Measurements from ENCODE around the gene C16orf89.
A peak's percentile ranks its signal among the peaks of the same experiment; 100 is the strongest.

The C16orf89 gene

DNA sequence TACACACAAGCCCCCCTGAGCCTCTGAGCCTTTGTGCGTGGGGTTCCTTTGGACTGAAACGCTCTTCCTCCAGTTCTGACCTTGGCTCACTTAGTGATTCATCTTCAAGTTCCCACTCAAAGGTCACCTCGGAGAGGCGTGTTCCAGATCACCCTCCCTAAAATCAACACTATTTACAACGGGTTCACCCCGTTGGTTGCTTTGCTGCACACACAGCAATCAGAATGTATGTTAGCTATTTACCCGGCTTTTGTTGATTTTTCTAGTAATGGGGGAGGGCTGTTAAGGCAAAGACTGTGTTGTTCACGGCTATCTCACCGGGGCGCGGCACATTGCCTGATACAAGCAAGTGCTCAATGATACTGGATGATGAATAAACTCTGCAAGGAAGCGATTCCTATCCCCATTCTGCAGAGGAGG, 33.0 kb downstream of the C16orf89 start:
- in situ Hi-C loops (cut with HindIII; ENCODE audit: low sequenced_read_pairs): no loop called here
- peak overlapping the region; percentile 77 for H3K4me3 ChIP-seq (ENCODE audit: low read depth, low read length)
- no peak for DNase-seq (ENCODE audit: low read depth, low spot score)
- TF ChIP-seq, protein P1, sequence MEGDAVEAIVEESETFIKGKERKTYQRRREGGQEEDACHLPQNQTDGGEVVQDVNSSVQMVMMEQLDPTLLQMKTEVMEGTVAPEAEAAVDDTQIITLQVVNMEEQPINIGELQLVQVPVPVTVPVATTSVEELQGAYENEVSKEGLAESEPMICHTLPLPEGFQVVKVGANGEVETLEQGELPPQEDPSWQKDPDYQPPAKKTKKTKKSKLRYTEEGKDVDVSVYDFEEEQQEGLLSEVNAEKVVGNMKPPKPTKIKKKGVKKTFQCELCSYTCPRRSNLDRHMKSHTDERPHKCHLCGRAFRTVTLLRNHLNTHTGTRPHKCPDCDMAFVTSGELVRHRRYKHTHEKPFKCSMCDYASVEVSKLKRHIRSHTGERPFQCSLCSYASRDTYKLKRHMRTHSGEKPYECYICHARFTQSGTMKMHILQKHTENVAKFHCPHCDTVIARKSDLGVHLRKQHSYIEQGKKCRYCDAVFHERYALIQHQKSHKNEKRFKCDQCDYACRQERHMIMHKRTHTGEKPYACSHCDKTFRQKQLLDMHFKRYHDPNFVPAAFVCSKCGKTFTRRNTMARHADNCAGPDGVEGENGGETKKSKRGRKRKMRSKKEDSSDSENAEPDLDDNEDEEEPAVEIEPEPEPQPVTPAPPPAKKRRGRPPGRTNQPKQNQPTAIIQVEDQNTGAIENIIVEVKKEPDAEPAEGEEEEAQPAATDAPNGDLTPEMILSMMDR (IDR thresholded peaks at IDR 0.05; ENCODE audit: low read depth, low read length): no peak

DNA sequence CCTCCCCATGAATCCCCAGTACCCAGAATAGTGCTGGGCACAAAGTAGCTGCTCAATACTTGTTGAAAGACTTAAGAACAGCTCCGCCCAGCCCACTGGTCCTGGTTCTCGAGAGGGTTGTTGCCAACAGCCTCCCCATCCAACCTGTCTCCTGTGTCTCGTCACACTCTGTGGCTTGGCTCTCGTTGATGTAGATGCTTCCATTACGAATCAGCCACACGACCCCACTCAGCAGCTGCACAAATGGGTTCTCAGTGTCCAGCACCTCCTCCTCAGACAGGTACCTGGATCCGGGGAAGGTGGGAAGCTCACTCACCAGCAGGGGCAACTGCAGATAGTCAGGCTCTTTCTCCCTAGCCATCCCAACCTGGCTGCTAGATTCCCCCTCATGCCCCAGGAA, 34.2 kb downstream of the C16orf89 start:
- in situ Hi-C loops (cut with HindIII; ENCODE audit: low sequenced_read_pairs): no loop called here
- DNase-seq (ENCODE audit: low read depth, low spot score): no peak
- TF ChIP-seq, protein P1 (IDR thresholded peaks at IDR 0.05; ENCODE audit: low read depth, low read length): no peak
- H3K4me3 ChIP-seq (ENCODE audit: low read depth, low read length): no peak overlapping the region

DNA sequence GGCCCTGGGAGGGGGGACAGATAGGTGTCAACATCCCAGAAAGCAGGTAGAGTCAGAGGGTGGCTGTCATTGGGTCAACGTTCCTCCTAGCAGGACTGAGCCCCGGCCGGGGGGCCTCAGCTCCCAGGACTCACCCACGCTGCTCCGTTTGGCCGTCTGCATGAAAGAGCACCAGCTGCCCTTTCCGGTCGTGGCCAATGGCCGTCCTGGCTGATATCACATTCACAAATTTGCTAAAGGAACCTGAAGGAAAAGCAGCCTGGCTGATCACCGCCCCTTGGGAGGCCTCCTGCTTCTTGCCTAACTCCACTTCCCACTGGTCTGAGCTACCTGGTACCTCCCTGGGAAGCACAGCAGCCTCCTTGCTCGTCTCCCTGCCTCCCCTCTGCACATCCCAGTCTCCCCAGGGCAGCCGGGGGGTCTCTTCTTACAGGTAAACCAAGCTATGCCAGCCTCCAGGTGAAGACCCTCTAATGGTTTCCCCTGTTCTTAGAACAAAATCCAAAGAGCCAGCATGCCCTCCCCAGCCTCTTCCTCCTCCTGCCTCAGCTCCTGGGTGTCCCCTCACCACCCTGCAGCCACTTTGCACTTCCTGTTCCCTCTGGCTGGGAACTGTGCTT, 35.4 kb downstream of the C16orf89 start:
- in situ Hi-C loops (cut with HindIII; ENCODE audit: low sequenced_read_pairs): no loop called here
- TF ChIP-seq, protein P1 (IDR thresholded peaks at IDR 0.05; ENCODE audit: low read depth, low read length): no peak
- no peak for DNase-seq (ENCODE audit: low read depth, low spot score)
- H3K4me3 ChIP-seq (ENCODE audit: low read depth, low read length): no peak overlapping the region

DNA sequence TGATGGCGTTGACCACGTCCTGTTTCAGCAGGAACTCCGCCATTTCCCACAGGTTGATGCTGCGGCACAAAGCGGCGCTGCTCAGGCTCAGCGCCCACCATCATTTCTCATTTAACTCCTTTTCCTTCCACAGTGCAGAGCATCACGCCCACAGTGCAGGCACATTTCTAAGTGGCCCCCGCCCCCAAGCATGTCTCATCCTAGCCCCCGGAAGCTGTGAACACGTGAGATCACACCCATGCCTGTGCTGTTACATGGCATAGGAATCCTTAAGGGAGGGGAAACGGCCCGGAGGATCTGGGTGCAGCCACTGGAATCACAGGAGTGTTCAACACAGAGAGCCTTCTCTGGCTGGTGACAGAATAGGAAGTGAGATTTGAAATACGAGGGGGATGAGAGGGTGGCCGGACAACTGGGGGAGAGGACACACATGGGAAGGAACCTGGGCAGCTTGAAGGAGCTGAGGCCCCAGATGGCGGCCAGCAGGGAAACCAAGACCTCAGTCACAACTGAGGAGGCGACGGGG, 36.7 kb downstream of the C16orf89 start:
- no peak overlapping the region for H3K4me3 ChIP-seq (ENCODE audit: low read depth, low read length)
- in situ Hi-C loops (cut with HindIII; ENCODE audit: low sequenced_read_pairs): no loop called here
- DNase-seq (ENCODE audit: low read depth, low spot score): no peak
- TF ChIP-seq, protein P1 (IDR thresholded peaks at IDR 0.05; ENCODE audit: low read depth, low read length): no peak

DNA sequence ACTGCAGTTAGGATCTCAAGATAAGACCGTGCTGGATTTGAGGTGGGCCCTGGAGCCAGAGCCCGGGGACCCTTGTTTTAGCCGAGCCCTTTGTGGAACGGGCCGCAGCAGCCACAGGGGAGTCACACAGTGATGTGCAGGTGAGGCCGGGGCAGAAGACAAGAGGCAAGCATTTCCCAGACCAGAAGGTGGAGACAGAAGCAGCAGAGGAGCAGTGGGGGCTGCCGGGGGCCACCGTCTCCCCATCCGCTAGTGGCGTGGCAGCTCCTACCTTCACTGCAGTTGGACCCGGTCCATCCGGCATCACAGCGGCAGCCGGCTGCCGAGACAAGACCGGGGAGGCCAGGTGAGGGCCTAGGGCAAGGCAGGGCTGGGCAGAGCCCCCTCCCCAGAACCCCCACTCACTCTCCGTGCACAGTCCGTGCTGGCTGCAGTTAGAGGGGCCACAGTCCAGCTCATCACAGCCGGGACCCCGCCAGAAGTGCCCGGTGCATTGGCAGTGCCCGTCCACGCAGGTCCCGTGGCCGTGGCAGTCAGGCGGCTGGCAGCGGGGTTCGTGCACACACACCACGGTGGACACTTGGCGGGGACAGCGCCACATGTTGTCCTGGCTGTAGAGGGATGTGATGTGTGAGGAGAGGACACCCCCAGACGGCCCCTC, 38.1 kb downstream of the C16orf89 start:
- TF ChIP-seq, protein P1 (IDR thresholded peaks at IDR 0.05; ENCODE audit: low read depth, low read length): no peak
- H3K4me3 ChIP-seq (ENCODE audit: low read depth, low read length): no peak overlapping the region
- in situ Hi-C loops (cut with HindIII; ENCODE audit: low sequenced_read_pairs): no loop called here
- DNase-seq (ENCODE audit: low read depth, low spot score): no peak

DNA sequence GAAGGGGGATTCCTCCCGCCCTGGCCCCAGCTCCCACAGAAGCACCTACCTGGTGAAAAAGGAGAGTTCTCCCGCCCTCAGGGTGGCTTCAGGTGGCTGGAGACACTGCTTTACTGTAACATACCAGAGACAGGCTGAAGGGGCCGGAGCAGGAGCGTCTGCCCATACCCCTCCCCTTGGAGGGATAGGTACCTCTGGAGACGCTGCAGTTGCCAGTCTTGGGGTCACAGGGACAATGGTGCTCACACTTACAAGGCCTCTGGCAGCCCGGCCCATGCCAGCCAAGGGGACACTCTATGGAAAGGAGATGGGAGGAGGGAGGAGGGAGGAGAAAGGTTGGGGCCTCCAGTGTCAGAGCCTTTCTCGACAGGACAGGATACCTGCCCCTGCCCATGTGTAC, 38.7 kb downstream of the C16orf89 start:
- TF ChIP-seq, protein P1 (IDR thresholded peaks at IDR 0.05; ENCODE audit: low read depth, low read length): no peak
- no peak for DNase-seq (ENCODE audit: low read depth, low spot score)
- in situ Hi-C loops (cut with HindIII; ENCODE audit: low sequenced_read_pairs): no loop called here
- no peak overlapping the region for H3K4me3 ChIP-seq (ENCODE audit: low read depth, low read length)

All from astrocyte of the spinal cord (primary cell).